Body of pancreas (tissue), 4 donors: ENCODE results near the gene NRXN2.

ENCODE experiments used
- POLR2A ChIP-seq, 3 donors: fragments of 450-650 bp; IDR thresholded peaks; one replicate each; pipeline ENCODE4 v1.6.1; 2016; ENCODE audit warnings: antibody characterized with exemption in 3 of 3, mild to moderate bottlenecking in 2 of 3
- TF ChIP-seq, protein P1 (sequence below), 7 experiments: fragments of 450-650 bp in 4 of 7; fragments of 200-600 bp in 3 of 7; sonication (generic) in 3 of 7; IDR thresholded peaks; one replicate each; pipeline ENCODE4 v1.5.1; 2016 to 2019; ENCODE audit warnings: antibody characterized with exemption in 7 of 7

GRCh38 chr11:64581057-64581523 lies 141.9 kb downstream of the NRXN2 start:
- TF ChIP-seq, protein P1, sequence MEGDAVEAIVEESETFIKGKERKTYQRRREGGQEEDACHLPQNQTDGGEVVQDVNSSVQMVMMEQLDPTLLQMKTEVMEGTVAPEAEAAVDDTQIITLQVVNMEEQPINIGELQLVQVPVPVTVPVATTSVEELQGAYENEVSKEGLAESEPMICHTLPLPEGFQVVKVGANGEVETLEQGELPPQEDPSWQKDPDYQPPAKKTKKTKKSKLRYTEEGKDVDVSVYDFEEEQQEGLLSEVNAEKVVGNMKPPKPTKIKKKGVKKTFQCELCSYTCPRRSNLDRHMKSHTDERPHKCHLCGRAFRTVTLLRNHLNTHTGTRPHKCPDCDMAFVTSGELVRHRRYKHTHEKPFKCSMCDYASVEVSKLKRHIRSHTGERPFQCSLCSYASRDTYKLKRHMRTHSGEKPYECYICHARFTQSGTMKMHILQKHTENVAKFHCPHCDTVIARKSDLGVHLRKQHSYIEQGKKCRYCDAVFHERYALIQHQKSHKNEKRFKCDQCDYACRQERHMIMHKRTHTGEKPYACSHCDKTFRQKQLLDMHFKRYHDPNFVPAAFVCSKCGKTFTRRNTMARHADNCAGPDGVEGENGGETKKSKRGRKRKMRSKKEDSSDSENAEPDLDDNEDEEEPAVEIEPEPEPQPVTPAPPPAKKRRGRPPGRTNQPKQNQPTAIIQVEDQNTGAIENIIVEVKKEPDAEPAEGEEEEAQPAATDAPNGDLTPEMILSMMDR (IDR thresholded peaks at IDR 0.05): no peak
- no peak for TF ChIP-seq POLR2A (IDR thresholded peaks at IDR 0.05)
